NCI-H1417 (cell line): Measurements from ENCODE around the gene OLFM4.
A peak's percentile ranks its signal among the peaks of the same experiment; 100 is the strongest.

Source experiments
- DNase-seq, 3 experiments: peaks; one replicate each; lab custom pipeline; 2025; lab: John Stamatoyannopoulos, UW

Gene OLFM4

DNA sequence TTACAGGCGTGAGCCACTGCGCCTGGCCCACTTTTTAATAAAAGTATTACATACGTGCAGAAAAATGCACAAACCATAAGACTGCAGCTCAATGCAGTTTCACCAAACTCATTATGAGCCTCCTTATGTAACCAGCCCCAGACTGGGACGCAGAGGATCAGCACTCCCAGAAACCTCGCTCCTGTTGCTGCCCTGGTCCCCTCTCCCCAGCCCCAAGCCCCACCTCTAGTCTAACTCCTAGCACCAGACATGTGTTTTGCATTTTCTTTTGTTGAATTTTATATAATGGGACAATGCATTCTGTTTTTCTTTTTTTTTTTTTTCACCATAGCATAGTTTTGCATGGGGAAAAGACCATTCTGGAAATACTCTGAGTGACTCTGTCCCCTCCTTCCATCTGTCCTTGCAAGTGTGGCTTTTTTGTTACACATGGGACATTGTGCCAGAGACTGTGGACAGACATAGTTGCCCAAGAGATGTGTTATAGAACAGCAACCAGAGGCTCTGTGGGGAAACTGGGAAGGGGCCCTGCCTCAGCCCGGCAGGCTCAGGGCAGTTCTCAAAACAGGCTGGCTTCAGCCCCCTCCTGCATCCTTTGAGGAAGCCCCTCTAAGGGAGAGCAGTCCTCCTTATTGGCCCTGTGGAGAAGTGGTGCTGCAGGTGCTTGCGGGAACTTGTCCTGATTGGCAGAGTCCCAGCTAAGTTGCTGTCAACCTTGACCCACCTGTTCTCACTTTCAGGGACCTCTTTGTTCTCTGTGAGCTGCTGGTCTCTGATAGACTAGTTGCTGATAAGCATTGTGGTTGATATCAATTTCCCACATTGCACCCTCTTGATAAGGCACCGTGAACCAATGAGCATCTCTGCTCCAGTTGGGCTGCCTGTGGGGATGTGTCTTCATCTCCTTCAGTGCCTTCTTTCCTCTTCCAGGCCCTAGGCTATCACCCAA, 13.8 kb upstream of the OLFM4 start:
- DNase-seq: no peak

DNA sequence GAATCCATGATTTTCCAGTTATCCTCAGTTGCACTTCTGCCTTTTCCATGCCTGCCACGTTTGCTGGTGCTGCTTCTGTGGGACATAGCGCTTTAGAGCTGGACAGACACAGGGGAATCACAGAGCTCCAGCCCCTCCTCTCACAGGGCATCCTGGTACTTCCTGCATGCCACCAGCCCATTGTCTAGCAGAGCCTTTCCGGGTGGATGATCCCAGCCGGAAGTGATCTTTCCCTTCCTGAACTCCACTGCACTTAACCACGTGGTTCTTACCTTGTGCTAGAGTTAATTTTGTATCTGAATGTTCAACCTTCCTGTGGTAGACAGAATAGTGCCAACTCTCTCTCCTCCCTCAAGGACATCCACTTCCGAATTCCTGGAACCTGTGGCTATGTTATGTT, 12.6 kb upstream of the OLFM4 start:
- DNase-seq: no peak

DNA sequence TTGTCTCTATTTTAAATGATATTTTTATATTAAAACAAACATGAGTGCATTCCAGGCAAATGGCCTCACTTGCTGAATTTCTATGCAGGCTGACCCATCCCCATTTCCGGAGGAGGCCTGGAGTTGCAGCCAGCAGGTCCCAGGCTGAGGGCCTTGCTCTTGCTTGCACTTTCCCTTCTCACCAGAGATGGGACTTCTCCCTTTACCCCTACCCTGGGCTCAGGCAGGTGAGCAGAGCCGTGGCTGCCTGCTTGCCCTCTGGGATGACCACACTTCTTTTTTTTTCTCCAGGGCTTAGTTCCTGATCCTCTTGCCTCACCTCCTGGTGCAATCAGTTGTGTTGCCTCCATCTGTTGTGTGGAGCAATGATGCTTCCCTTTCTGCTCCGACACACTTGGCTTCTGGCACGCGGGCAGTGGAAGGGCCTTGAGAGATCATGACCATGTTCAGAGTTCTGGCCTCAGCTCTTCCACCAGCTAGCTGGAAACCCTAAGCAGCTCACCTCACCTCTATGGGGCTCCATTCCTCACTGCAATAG, 11.1 kb upstream of the OLFM4 start:
- DNase-seq: no peak

- no peak for DNase-seq
Measured at GRCh38 chr13:53018690-53019647, 9.6 kb upstream of the OLFM4 start.

- no peak for DNase-seq
Measured at GRCh38 chr13:53020764-53021335, 7.8 kb upstream of the OLFM4 start.

DNA sequence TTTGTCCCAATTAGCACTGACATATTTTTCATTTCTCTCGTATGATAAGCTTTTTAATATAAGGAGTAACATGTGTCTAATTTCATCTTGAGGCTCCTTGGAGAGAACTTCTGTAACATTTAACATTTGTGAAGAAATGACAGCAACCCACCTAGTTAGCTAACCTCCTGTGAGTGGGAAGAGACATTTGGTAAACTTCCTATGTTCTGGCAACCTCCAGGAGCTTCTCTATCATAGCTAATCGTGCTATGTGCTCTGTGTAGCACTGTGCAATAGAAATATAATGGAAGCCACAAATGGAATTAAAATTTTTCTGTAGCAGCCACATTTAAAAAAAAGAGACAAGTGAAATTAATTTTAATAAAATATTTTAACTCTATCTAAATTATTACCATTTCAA, 5.4 kb upstream of the OLFM4 start:
- no peak for DNase-seq

DNA sequence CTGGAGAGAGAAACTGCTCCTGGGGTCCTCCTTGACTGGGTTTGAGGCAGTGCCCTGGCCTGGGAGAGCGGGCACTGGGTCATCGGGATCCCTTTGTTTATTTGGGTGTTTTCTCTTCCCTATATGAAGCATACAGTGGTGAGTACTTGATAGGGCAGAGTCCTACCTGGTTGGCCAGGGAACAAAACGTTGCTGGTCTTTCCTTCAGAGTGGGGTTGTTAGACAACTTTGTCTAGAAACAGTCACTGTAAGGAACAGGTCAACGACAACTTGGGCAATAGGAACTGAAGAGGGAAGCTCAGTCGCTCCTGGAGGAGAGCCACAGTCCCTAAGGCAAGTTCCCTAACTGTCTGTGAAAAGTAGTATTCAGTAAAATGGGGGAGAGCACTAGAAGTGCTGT, 550 bp upstream of the OLFM4 start:
- no peak for DNase-seq

DNA sequence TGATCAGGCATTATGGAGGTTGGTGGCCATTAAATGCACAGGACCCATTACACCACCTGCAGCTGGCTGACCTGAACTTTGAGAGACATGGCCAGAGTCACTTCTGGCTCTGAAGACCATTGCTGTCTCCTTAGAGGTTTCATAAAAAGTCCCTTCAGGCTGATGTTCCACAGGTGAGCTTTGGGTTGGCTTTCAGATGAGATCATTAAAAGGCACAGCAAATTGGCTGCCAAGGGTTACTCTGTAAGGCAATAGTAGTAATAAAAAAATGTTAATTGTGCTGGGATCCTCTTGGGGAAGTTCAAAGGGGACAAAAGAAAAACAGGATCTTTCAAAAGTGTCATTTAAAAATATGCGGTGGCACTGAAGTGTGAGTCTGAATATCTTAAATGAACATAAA, 4.2 kb downstream of the OLFM4 start:
- DNase-seq: no peak

DNA sequence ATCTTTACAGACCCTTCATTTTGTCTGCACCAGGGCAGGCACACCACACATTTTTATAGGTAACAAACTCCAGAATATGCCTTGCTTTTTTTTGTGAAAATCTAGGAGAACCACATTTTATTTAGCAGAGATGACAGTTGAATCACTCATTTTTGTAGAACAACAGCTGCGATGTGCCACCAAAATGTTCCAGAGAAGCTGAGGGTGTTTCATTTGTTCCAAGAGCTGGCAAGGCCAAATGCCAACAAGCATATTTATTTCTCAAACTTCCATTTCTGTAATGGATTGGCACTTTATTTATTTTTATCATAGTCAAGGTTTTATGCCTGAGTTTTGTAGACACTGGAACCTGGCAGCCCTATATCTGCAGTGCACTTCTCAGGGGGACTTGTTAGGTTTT, 10.4 kb downstream of the OLFM4 start:
- no peak for DNase-seq

DNA sequence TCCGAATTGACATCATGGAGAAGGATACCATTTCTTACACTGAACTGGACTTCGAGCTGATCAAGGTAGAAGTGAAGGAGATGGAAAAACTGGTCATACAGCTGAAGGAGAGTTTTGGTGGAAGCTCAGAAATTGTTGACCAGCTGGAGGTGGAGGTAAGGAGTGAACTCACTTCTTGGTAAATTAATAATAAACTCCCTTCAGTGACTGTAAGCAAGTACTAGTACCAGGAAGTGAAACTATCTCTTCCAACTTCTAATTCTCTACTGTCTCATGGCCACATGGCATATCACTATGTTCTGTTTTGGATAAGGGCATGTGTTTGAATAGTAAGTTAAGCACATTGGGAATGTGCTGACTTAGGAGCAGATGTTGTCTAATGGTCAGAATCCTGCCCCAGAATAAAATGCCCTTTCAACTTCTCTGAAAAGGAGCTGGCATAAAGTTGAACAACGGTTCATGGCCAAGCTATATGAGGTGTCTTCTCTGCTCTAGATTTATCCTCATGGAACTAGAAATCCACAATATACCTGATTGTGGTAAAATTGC, 13.4 kb downstream of the OLFM4 start:
- no peak for DNase-seq

GRCh38 chr13:53042877-53043276, 14.3 kb downstream of the OLFM4 start:
- DNase-seq: no peak

GRCh38 chr13:53043398-53043797, 14.8 kb downstream of the OLFM4 start:
- no peak for DNase-seq

DNA sequence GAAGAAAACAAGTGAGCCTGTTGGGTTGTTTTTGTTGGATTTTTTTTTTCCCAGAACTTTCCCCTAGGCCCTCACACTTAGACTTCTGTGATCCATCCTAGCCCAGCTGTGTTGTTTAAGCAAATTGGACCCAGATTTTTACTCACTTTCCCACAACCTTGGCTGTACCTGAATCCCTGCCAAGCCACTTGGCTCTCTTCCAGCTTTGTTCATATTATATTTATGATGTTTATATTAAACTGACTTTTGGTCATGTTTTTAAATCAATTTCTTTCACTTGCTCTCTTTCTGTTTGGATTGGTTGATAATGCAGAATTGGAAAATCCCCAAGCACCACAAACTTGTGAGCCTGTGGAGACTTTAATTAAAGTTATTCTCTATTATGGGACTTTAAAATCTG, 16.6 kb downstream of the OLFM4 start:
- DNase-seq: peak in 1 of 3 experiments; percentile 59

DNA sequence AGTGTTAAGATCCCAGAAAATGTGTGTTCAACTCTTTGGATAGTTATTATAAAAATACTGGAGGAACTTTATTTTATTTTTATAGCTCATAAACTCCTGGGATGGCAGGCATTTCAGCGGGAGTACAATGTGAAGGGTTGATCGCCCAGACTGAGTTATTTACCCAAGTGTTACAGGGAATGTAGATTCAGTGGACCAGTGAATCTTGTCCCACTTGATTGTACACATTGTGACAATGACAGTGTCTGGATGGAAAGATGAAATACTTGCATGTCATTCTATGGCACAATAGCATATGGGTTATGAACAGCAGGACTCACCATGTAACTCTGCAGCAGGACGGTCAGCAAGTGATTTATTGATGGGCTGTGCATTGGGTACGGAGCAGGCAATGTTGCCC, 20.3 kb downstream of the OLFM4 start:
- no peak for DNase-seq

- no peak for DNase-seq
Measured at GRCh38 chr13:53050151-53050550, 21.5 kb downstream of the OLFM4 start.

DNA sequence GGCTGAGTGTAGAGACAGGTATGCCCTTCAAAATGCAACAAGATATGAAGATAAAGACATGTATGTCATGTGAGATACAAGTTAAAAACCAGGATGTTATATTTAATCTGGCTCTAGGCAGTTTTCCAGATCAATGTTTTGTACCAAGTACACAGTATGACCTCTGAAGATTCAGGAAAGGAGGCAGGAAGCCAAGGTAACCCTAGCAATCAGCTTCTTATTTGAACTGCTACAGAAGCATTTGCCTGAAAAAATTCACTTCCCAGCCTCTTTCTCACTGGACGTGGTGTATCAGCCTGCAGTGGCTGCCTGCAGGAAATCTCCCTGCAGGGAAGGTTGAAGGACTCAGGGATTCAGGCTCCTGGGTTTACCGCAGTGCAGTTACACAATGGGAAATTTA, 24.1 kb downstream of the OLFM4 start:
- DNase-seq: no peak

GRCh38 chr13:53054569-53054968, 26.0 kb downstream of the OLFM4 start:
- DNase-seq: no peak

DNA sequence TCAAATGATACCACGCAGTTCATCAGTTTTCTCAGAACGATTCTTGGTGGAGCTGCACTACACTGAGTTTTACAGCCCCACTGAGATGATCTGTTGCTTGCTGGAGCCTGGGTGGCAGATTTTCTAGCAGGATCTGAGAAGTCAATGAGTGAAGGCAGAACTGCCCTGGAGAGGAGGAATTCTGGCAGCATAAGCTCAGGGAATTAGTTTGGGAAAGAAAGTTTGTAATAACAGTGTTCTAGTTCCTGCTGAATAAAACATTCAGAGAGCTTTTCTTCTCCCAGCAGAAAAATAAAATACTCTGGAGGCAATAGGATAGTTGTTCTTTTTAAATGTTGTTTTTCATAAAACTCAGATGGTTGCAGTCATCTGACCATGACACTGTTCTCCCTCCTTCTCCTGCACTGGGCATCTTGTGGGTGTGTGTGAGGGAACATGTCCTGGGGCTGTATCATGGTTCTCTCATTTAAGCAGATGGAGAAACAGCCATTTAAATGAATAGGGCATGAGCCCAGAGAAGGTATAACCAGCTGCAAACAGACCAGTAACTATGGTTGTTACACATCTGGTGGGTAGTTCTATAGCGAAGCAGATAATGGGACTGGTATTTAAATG, 29.6 kb downstream of the OLFM4 start:
- DNase-seq: no peak

DNA sequence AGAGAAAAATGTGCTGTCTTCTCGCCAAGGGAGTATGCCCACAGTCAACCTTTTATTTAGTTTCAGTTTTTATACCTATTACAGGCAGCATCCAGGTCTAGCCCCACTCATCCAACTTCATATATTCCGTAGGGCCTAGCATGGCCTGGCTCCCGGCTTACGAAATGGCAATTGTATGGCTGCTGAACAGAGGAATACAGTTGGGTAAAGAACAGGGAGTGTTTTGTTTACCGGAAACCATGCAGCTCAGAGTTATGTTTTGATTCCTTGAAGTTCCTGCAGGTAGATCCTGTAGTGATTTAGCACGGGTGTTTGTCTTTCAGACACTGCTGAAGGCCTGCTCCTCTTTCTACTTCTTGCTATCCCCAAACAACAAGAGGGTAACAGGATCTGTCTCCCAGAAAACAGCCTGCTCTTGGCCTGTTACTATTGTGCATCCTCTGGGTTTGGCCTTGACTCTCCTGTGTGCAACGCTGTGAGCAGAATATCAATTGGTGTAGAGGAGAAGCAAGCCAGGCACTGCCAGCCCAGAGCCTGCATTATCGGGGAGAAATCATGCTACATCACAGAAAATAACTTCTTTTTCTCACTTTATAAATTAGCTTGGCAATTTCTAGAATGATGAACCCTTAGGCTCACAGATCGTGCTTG, 32.4 kb downstream of the OLFM4 start:
- no peak for DNase-seq

- DNase-seq: peak; percentile 78 to 96 (median 88)
Measured at GRCh38 chr13:53064731-53065130, 36.1 kb downstream of the OLFM4 start.

DNA sequence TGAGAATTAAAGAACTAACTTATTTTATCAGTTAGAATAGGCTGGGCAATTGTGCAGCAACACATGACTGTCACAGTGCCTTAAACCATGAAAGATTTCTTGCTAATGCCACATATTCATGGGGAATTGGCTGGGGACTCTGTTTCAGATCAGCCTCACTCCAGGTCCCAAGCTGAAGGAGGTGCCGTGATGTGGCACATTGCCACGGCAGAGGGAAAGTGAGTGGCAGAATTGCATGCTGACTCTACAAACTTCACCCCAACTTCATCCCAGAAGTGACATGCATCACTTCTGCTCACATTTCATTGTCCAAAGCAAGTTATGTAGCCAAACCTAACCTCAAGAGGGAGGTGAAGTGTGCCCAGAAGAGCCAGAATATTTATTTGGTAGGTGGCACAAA, 37.8 kb downstream of the OLFM4 start:
- DNase-seq: no peak
